ENCODE measurements around the gene FGF14.
A peak's percentile ranks its signal among the peaks of the same experiment; 100 is the strongest.

FGF14 gene

DNA sequence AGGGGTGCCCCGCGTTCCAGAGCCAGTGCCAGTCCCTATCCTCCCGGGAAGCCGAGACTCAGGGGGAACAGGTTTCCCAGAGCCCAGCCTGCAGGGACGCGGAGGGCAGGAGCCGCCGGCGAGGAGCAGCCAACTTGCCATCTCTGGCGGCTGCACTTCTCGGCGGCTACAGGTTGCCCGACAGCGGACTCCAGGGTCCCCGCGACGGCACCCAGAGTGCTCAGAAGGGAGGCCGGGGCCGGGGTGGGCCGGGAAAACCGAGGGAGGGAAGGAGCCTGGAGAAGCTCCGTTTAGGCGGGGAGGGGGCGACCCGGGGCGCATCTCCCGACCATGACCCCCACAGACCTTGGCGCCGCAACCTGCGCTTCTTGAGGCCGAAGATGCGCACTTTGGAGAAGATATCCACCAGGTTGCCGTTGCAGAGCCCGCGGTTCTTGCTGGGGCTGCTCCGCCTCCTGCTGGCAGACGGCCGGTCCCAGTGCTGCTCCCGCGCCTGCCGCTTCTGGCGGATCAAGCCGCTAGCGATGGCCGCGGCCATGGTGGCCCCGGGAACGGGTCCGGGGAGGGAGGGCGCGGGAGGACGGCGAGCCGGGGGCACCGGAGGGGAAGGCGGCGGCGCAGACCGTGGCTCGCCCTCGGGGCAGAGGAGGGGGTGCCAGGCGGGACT is 485.6 kb downstream of the FGF14 start:
- DNase-seq, result no peak

DNA sequence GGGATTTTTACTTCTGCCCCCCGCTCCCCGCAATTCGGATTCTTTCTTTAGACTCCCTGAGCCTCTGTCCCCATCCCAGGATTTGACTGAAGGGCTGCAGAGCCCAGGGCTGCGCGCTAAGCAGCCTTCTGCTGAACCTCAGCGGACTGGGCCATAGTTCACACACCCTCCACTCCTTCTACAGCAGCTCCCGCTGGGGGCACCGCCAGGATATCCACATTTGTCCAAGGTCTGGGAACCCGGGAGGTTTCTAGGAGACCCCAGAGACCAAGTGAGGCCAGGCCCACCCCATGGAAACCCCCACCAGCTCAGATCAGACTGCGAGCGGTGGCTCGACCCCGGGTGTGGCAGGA is 486.1 kb downstream of the FGF14 start:
- DNase-seq, result no peak

DNA sequence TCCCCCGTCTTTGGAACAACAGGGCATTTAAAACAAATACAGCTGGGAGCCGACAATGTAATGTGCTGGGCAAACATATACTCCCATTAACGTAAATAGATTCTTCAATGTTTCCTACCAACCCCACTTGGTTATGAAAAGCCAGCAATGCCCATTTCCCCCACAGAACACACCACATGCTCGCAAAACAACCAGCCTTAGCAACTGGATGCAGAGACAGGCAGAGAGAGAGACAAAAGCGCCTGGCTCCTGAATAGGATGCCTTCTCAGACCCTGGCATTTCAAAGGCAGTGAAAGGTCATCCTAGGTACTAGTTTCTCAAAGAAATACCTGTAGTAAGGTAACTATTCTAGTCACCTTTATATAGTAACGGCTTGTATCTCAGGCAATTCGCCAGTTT is 486.5 kb downstream of the FGF14 start:
- no peak for DNase-seq

DNA sequence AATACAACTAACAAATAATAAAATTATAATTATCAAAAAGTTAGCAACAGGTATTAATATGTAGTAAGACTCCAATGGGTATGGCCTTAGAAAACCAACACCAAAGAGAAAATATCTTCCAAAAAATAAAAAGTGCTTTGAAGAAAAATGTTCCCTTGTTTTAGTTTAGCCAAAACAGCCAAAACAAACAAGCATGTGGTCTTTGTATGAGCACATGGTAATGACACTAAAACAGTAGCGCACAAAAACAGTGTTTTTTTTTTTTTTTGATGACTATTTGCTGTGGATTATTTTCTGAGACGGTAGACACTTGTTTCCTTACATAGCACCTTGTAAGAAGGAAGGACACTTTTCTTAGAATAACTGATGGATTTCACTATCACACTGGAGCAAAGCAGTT is 490.1 kb downstream of the FGF14 start:
- no peak for DNase-seq

DNA sequence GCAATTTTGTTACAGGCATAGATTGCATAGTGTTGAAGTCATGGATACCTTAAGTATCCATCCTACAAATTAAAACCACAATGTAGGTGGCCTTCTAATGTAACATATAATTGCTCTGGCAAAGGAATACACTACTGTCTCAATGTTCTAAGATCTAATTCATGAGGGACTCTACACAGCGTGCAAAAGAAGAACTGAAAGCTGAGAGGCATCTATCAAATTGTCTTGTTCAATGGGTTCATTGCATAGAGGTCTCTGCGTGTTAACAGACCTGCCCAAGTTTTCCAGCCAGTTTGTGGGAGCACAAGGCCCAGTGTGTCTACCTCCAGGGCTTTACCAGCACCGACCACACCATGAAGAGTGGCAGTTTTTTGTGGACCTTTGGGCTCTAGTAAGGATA is 498.0 kb downstream of the FGF14 start:
- no peak for DNase-seq

DNA sequence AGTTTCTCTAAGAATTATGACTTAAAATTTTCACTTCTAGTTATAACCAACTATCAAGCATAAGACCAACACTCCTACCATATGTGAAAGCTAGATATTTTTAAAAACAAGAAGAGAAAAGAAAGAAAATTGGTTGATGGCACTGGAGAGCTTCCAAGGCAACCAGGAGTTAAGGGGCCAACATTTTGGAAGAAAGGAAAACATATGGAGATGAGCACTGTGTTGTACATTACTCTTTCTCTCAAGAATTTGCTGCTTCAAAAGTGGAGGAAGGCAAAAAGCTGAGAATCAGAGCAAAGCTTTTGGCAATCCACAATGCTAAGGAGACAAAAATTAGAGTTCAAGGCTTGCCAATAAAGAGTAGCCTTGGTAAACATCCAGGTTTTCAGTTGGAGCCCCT is 503.2 kb downstream of the FGF14 start:
- DNase-seq, result no peak

DNA sequence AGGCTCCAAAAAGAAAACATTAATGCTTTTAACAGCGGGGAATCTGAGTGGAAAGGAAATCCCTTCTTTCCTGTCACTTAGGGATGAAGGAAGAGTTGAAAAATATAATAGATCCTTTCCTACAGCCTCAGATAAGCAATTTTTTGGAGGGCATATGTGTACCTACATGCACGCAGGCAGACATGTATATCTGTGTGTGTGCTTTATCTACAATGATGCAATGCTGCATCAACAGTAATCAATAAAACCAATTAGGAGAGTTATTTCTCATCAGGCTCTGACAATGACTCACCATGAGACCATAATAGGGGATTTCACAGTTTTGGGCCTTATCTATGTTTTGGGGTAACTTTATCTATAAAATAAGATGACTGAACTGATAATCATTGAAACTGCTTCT is 505.3 kb downstream of the FGF14 start:
- no peak for DNase-seq

DNA sequence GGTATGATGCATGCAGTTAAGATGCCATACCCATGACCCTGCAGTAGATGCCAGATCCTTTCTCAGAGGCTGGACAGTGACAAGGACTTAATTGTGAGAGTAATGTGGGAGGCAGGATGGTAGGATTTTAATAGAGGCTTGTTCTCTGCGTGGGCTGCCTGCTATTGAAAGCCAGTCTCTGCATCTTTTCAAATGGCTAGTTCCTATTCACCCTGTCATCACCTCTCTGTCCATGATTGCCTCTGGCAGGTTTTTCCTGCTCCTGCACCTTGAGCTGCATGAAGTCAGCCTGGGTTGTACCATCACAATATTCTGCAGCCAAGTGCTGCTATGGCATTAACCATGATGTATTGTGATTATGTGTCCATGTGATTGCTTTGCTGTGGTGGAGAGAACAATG is 508.8 kb downstream of the FGF14 start:
- DNase-seq, result no peak

DNA sequence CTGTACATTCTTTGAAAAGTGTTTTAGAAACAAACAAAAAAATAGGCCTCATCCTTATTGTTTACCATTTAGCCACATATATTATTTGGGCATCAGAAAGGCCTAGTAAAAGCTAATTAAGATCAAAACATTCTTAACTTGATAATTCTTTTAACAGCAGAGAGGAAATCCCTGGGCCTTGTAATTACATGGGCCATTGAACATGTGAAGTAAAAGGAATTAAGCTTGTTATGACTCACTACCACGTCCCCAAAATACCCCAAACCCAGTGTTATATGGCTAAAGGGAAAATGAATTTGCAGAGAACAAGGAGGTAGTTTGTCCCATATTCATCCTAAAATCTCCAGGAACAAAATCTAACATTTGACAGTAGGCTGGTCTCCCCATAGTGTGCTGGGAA is 509.6 kb downstream of the FGF14 start:
- no peak for DNase-seq

DNA sequence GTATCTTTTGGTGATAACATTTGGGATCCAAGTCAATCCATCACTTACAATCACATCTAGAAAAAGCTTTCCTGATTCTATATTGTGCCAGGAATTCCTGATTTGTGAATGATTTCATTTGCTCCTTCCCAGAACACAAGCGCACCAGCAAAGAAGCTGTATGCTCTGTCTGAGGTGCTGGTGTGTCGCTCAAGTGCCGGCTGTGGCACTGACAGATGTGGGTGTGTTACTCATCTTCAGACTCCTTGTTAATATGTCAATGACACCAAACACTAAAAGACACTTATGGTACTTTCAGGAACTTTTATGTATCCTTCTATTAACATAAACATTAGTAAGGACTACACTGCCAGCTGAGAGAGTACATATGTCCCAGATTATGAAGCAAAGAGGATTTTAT is 520.3 kb downstream of the FGF14 start:
- DNase-seq, result peak; percentile 77

DNA sequence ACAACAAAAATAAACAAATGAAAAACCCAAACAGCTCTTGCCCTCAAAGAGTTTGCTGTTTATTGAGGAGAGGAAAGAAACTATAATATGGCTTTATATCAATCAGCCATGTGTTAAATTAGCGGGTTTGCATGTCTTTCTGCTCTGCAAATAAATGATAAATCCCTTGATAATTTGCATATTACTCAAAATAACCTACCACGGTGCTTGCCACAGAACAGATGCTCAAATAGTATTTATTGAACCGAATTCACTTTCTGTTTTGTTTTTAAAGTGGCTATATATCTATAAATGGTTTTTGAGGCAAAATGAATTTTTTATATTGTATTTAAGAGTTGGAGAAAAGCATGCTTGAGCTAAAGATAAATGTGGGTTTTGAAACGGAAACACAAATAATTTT is 521.3 kb downstream of the FGF14 start:
- no peak for DNase-seq

DNA sequence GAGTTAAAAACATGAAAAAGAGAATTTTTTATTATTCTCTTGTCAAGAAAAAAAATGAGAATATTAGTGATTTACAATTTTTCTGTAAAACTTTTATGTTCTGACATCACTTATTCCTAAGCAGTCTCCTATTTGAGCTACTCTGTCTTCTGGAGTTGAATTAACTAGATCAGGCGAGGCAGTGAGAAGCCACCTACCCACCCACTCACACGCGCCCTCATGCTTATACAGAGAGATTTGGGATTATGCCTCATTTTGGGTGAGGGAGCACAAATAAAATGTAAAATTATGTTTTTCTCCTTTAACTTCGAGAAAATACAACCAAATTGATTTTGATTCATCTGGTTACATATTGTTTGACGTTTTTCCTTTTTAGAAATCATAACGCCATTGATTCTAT is 524.9 kb downstream of the FGF14 start:
- no peak for DNase-seq

DNA sequence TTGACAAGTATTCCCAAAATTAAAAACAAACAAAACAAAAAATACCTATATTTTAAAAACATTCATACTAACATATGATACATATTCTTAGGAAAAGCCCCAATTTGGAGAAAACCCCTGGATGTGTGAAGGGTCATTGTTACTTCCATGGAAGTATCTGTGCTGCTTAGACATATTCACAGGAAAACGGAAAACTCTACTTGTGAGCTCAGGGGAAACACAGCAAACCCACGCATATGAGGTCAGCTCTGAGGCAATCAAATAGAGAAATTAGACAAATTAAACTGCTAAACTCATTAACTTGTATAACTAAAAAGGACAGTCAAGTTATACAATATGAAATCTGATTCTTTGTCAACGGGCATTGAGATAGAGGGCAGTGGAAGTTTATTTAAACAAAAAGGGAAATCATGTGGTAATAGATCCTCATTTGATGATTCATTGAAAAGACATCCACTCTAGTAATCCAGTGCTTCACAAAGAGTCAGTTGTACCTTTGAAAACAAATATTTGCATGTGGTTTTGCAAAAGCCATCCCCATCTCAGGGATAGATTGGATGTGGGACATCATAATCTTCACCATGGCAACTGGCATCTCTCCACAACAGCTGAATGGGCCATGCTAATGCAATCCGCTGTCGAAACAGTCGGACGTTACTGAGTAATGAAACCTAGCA is 526.0 kb downstream of the FGF14 start:
- DNase-seq, result no peak

DNA sequence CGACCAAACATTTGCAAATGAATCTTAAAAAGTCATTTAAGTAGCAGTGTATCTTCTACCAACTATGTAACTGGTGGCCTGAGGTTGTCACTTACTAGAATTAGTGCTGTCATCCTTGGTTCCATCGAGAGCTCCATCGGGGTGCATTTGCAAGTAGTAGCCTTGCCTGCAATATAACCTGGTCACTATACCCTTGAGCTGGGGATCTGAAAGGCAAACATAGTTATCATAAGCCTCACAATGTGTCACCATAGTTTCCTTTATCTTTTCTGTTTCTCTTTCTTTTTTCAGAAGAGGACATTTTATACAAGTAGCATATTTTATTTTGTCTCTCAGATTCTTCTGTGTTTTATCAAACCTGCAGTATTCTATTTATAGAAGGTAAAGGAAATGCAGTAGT is 526.8 kb downstream of the FGF14 start:
- DNase-seq, result no peak

DNA sequence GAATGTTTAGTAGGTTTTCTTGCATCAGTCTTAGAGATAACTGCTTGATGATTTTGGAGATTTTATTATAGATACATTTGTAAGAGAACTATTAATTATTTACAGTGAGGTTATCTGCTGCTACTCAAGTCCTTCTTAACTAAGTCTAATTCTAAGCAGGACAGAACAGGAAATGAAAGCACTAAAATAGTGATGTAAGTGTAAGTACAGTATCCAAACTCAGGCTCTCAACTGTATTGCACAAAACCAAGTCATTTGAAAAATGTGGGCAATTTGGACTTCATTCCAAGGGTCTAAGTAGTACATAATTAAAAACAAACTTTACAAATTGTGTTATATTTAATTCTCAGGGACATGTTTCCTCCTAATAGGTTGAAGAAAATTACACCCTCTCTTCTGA is 532.3 kb downstream of the FGF14 start:
- DNase-seq, result no peak

DNA sequence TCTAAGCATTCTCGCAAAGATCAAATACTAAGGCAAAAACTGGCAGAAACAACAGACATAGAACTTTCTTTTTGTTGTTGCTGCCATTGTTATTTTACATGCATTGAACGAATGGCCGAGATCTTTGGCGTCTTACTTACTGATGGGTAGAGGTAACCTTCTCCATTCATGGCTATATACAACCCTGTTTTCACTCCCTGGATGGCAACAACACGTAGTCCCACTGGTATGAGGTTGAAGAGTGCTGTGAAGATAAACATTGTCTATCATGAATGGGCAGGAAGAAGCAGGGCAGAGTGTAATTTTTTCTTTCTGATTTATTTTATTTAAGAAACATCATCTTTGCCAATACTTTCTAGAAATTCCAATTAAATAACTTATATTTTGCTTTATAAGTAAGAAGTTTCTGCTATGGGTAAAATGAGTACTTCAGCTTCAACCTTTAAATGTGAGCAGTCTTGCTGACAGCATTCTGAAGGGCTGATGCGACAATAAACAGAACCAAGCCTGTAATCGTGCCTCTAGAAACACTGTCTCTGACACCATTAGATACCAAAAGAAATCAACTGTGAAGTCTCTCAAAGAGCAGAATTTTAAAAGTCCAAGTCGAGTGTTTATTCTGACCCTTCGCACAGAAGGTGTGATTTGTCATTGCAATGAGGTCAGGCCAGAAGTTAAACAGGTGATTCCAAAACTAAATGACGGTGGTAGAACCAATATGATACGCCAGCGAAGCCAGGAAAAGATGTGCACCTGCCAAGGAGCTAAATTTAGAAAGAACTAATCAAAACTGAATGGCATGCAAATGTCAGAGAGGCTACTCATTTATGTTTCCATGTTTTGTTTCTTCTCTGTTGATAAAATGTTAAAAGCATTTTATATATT is 533.0 kb downstream of the FGF14 start:
- DNase-seq, result no peak

DNA sequence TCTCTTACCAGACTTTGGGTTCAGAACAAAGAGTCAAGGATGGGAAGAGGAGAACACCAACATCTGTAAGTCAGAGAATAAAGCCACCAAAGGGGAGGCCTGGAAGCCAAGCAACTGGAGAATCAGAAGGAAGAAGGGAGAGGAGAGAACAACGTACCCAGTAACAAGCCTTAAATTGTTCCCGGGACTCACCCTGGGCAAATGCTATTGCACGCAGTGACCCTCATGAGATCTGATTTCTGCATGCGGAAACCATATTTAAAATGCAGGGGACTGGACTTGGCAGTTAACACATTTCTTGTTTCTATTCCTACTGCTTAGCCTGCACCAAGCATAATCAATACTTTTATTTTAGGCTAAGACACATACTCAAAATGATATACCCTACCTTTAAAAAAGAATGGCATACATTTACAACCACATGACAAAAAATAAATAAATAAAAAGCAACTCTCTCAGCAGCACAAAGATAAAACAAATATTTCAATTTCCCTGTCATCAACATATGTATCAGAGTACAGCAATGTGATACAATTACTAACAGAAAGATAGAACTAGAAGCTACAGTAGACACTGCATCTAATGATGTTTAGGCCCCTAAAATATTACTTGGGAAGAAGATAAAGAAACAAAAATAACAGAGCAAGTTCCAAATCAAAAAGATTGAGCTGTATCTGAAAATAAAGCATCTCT is 534.8 kb downstream of the FGF14 start:
- no peak for DNase-seq

DNA sequence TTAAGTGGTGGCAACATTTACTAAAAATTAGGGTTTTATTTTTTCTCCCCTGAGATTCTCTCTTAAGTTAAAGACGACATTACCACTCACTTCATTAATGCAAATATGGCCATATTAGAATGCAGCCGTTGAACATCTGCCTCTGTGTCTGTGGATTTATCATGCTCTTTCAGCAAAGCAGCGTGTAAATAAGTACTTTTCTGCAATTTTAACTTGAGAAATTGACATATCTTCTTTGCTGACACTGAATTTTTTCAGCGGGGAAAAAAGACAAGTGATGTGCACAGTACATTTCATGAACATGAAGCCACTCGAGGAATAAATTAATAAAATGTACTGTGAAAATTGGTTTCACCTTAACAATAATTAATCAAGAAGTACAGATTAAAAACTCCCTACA is 543.0 kb downstream of the FGF14 start:
- no peak for DNase-seq

DNA sequence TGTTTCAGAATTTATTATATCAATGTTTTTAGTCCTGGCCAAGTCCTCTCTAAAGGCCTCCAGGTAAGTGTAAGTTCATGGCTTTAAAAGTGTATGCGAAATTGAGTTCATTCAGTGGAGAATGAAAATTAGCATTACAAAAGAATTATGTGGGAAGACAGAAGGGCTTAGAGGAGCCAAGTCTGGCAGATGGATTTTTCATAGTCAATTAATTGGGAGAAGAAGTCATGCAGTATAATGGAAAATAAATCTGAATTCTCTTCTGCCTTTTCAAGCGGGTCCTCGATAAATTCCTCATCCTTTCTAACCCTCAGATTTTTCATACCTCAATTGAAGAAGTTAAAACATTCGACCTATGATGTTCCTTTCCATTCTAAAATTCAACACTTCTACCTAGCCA is 555.1 kb downstream of the FGF14 start:
- DNase-seq, result no peak

DNA sequence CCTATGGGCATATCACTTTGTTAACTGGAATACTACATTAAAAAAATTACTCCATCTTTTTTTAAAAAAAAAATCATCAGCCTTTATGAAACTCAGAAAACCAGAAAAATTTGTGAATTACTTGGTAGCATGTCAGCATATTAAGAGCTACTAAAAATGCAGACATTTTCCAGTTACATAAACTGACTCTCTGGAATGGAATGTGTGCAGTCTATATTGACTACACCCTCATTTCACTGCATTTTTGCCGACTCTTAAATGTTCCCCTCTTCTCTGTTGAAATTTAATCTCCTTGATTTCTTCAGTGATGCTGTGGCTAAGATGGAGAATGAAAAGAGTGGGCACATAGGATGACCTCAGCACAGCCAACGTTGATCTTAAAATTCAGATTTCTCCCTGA is 555.6 kb downstream of the FGF14 start:
- DNase-seq, result no peak

DNA sequence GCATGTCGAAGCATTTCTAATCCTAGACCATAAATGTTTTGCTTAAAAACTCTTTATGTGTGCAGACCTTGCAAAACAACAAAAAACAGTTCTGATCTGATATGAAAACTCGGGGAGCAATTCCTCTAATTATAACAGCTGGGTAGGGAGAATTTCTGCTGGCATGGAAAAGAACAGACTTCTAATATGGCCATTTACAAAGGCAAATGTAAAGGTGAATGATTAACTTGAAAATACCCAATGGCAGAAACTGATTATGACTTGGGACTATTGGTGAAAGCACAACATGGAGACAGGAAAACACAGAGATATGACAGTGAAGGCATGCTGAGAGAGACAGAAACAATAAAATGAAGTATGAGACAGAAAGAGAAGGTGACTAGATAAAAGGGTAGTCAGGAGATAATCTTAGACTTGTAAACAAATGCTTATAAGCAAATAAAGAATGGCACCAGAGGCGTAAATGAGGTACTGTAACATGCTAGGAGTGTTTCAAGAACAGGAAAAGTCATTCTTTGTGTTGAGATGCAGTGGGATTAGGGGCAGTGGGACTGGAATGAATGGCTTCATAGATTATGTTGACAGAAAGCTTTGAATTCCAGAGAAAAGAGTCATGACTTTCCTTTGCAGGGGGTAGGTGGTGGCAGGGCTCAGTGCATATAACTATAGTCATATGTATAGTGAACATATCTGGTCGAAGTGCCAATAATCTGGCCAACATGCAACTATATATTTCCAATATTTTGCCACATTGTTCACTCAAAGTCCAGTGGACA is 556.4 kb downstream of the FGF14 start:
- no peak for DNase-seq

DNA sequence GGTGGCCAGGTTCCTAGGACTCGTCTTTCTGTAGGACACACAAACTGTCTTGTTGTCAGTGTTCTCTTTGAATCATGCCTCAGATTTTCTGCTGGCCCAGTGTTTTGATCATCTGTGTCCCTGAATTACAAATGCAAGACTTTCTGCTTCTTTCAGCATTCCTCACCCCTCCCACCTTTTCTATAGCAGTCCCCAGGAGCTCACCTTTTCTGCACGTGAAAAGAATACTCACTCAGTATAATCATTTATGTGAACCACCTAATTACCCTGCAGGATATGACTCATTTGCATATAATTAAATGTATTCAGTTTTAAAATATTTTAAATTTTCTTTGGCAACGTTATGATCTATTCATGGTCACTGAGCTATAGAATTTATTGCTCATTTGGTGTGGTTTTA is 560.1 kb downstream of the FGF14 start:
- DNase-seq, result no peak

DNA sequence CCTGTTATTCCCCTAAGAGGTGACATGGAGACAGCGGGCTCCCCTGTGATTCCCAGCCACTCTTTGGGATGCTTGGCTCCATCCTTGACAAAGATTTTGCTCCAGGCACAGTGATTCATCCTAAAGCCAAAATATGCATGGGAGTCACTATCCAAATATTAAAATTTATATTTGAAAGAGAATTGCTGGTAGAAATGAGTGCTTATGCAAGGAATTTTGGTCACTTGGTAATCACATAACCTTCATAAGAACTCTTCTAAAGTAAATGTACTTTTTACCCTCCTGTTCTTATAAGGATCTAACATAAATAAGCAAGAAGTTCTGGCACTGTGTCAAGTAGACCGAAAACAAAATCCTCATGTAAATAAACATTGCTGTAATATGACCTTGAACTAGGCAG is 563.5 kb downstream of the FGF14 start:
- no peak for DNase-seq

All from NCI-H524 treated with DMSO at 0.1 percent for 48 hours (cell line).